Activated CD4-positive, alpha-beta T cell treated with anti-CD3 and anti-CD28 coated beads, Interleukin-10, Interleukin-2, amounts not matched to agents 100 ng/mL and 50 ng/mL, durations not matched to agents 16 hours and 8 hours (primary cell): ENCODE measurements around the gene TBC1D16.
"Not testable (repeated sequence)": the region's sequence is repeated elsewhere in the genome, so short reads cannot be mapped to it uniquely, and the experiment has no call there.

Source experiments
- DNase-seq: peaks from one replicate; pipeline ENCODE4 v3.0.0-alpha.2; 2020

TBC1D16 gene

GRCh38 chr17:79911430-79912399, 124.0 kb downstream of the TBC1D16 start:
- DNase-seq = no peak

- no peak for DNase-seq
Measured at GRCh38 chr17:79910985-79911361, 124.7 kb downstream of the TBC1D16 start.

- DNase-seq = no peak
Measured at GRCh38 chr17:79909121-79909520, 126.6 kb downstream of the TBC1D16 start.

GRCh38 chr17:79907850-79908249, 127.8 kb downstream of the TBC1D16 start:
- no peak for DNase-seq

GRCh38 chr17:79907217-79907715, 128.4 kb downstream of the TBC1D16 start:
- no peak for DNase-seq

- no peak for DNase-seq
Measured at GRCh38 chr17:79905832-79906231, 129.8 kb downstream of the TBC1D16 start.

GRCh38 chr17:79904865-79905264, 130.8 kb downstream of the TBC1D16 start:
- no peak for DNase-seq

- no peak for DNase-seq
Measured at GRCh38 chr17:79902146-79902791, 133.4 kb downstream of the TBC1D16 start.

GRCh38 chr17:79901131-79901530, 134.5 kb downstream of the TBC1D16 start:
- DNase-seq = no peak

GRCh38 chr17:79899584-79899983, 136.1 kb downstream of the TBC1D16 start:
- DNase-seq = no peak

GRCh38 chr17:79897243-79898063, 138.2 kb downstream of the TBC1D16 start:
- DNase-seq = no peak

GRCh38 chr17:79893457-79893856, 142.2 kb downstream of the TBC1D16 start:
- not testable (repeated sequence) for DNase-seq

- DNase-seq = no peak
Measured at GRCh38 chr17:79892457-79893241, 143.0 kb downstream of the TBC1D16 start.

- DNase-seq = no peak
Measured at GRCh38 chr17:79891113-79891730, 144.4 kb downstream of the TBC1D16 start.

- no peak for DNase-seq
Measured at GRCh38 chr17:79890706-79891105, 145.0 kb downstream of the TBC1D16 start.

- DNase-seq = no peak
Measured at GRCh38 chr17:79888811-79889634, 146.6 kb downstream of the TBC1D16 start.

- DNase-seq = no peak
Measured at GRCh38 chr17:79888009-79888540, 147.6 kb downstream of the TBC1D16 start.

- no peak for DNase-seq
Measured at GRCh38 chr17:79887451-79887991, 148.2 kb downstream of the TBC1D16 start.

- DNase-seq = no peak
Measured at GRCh38 chr17:79883202-79883601, 152.5 kb downstream of the TBC1D16 start.
